Measurements from ENCODE around the gene SESN3. TPM values are rescaled to one million over a fixed set of nuclear protein-coding genes. Genes with fewer than 3 reads are reported as not detected.

Gene SESN3
- total RNA-seq, 1 donor from 2014 or later = 4.7 TPM

Other genes with a start within 250 kb of the SESN3 start
- not detected in 2 replicates for gene KDM4E, start 205.9 kb downstream of the SESN3 start, total RNA-seq
- gene KDM4F, start 181.8 kb downstream of the SESN3 start, total RNA-seq = not detected in 2 replicates
- gene SRSF8, start 164.3 kb downstream of the SESN3 start, total RNA-seq = 34.2 and 39.8 TPM in 2 replicates
- gene ENDOD1, start 141.4 kb downstream of the SESN3 start, total RNA-seq = 33.1 and 38.4 TPM in 2 replicates